Right forelimb (tissue), 1 donor: ENCODE measurements around the gene PGF.
"Not testable (repeated sequence)": the region's sequence is repeated elsewhere in the genome, so short reads cannot be mapped to it uniquely, and the experiment has no call there.

ENCODE experiments used
- DNase-seq: peaks from one replicate; pipeline ENCODE4 v3.0.0-alpha.2; 2018

The PGF gene

DNA sequence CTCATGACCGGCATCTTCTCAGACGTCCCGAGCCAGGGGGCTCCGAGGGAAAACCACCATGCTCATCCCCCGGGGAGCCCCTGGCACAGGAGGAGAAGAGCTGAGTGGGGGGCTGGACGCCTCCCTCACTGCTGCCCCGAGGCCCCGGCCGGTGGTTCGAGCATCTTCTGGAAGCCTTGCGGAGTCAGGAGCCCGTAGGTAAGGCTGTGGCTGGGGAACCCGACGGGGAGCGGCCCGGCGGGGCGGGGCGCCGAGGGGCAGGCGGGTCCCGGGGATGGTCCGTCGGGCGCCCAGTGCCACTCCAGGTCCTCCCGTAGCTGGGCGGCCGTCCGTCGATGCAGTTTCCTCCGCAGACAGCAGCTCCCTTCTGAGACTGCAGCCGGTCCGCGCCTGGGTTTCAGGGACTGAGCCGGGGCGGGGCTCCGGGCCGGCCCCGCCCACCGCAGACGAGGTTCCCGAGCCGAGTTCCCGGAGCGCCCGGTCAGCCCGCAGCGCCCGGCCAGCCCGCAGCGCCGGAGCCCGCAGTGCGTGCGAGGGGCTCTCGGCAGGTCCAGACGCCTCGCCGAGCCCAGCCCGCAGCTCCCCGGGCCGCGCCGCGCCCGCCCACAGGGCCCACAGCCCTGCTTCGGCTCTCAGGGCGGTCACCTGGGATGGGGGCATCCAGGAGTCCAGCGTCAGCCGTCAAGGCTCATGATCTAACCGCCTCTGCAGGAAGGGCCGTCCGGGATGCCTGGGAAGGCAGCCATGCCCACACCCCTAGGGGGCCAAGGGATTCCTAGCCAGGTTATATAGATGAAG is at the start of gene PGF:
Gene PGF (minus strand): TSS at position 369 of the 798 bp plus-strand sequence. CDS start 355 bp downstream, at position 14.
- DNase-seq: peak; percentile 71

DNA sequence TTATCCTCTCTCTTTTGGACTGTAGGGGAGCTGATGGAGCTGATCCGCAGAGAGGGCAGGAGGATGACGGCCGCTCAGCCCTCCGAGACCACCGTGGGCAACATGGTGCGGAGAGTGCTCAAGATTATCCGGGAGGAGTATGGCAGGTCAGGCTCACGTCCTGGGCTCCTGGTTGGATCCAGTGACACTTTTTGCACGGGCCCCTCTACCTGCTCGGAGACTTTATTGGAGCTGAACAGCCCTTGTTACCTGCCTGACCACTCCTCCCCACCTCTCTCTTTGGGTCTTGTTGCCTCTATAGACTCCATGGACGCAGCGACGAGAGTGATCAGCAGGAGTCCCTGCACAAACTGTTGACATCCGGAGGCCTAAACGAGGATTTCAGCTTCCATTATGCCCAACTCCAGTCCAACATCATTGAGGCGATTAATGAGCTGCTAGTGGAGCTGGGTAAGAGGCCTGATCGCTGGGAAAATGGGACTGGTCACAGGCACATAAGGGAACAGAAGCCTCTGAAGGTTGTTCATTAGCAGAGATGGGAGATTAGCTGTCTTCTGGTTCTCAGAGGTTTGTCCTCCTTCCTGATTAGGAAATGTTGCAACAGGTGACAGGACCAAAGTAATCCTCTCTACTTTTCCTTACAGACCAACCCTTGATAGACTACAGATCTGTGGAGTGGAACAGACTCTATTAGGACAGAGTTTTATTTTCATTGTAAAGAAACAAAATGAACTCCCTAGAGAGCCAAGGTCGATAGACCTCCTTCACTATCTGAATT is 48.0 kb upstream of the PGF start:
- no peak for DNase-seq

DNA sequence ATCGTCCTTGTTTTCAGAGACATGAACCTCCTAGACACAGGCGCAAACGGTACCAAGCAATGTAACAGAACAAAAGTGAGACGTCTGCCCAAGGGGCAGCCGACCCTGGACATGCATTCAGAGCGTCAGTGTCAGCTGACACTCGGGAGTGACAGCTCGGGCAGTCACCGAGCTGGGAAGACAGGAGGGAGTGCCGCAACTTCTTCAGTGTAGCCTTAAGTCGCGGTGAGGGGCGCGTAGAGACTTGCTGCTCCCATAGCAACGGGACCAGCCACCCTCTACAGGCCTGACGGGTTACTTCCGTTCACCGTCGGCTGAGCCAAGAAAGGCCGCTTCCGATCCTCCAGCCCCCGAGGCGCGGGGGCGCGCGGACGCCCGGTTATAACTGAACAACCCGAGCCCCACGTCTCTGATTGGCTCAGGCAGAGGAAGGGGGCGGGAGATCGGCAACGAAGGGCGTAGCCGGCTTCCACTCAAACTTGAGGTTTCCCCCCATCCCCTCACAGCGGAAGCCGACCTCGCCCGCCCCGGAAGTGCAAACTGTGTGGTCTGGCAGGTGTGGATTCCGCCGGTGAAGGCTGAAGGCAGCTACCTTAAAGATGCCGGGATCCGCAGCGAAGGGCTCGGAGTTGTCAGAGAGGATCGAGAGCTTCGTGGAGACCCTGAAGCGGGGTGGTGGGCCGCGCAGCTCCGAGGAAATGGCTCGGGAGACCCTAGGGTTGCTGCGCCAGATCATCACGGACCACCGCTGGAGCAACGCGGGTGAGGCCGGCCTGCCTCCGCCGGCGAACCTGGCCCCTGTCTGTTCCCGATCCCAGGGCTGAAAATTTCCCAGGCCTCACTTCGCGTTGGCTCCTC is 47.2 kb upstream of the PGF start, which contains the start of gene EIF2B2:
Gene EIF2B2 (plus strand): TSS at position 530 of the 858 bp plus-strand sequence. CDS start 70 bp downstream, at position 600.
- peak; percentile 98 for DNase-seq

DNA sequence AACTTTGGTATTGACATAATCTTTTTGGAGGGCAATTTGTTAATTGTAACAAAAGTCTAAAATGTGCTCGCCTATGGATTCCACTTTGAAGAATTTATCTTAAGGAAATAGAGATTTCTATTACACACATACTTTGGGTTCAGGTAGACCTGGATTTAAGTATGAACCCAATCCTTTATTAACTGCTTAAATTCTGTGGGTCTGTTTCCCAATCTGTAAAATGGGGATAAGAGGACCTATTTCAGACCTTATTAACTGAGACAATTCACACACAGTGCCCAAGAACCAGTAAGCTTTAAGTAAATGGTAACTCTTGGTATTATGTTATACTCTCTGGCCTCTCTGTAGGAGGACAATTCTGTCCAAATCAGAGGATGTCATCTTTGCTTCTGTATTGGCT is 46.5 kb upstream of the PGF start:
- no peak for DNase-seq

DNA sequence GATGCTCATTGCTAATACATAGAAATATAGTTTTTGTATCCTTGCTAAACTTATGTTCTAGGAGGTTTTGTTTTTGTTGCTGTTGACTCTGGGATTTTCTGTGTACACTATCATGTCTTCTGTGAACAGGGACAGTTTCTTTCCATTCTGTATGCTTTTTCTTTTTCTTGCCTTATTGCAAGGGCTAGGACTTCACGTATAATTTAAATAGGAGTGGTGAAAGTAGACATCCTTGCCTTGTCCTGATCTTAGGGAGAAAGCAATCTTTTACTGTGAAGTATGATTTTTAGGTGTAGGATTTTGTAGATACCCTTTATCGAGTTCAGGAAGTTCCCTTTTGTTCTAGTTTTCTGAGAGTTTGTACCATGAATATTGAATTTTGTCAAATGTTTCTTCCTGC is 45.9 kb upstream of the PGF start:
- no peak for DNase-seq

DNA sequence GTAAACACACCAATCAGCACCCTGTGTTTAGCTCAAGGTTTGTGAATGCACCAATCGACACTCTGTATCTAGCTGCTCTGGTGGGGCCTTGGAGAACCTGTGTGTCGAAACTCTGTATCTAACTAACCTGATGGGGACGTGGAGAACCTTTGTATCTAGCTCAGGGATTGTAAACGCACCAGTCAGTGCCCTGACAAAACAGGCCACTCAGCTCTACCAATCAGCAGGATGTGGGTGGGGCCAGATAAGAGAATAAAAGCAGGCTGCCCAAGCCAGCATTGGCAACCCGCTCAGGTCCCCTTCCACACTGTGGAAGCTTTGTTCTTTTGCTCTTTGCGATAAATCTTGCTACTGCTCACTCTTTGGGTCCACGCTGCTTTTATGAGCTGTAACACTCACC is 40.4 kb upstream of the PGF start:
- not testable (repeated sequence) for DNase-seq

DNA sequence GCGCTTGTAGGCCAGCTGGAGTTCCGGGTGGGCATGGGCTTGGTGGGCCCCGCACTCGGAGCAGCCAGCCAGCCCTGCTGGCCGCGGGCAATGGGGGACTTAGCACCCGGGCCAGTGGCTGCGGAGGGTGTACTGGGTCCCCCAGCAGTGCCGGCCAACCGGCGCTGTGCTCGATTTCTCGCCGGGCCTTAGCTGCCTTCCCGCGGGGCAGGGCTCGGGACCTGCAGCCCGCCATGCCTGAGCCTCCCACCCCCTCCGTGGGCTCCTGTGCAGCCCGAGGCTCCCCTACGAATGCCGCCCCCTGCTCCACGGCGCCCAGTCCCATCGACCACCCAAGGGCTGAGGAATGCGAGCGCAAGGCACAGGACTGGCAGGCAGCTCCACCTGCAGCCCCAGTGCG is 38.8 kb upstream of the PGF start:
- DNase-seq: not testable (repeated sequence)

DNA sequence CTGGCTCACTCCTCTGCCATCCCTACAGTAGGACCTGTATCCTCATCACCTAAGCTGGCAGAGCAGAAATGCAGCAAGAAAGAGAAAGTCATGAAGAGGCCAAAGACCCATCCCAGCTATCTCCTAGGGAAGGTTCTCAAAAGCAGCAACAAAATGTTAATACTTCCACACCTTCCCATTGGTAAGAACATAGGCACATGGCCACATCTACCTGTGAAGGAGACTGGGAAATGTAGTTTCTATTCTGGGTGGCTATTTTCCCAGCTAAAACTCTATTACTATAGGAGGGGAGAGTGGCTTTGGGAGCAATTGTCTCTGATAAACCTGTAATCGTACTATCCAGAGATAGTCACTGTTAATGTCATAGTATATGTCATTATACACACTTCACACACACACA is 33.6 kb upstream of the PGF start:
- no peak for DNase-seq

DNA sequence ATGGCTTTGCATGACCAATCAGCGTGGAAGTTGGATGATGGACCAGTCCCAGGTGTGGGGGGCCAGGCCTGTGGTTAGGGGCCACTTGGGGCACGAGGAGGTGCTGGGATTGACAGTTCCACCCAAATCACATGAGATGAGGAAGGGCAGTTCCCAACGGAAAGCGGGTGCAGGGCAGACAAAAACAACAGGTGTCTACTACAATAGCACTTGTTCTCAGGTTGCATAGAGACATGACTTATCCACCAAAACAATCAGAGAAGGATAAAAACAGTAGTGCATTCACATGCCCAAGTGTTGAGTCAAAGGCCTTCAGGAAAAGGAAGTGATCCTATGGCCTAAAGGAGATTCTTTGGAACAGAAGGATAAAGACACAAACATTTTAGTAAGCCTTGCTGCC is 32.7 kb upstream of the PGF start:
- no peak for DNase-seq

DNA sequence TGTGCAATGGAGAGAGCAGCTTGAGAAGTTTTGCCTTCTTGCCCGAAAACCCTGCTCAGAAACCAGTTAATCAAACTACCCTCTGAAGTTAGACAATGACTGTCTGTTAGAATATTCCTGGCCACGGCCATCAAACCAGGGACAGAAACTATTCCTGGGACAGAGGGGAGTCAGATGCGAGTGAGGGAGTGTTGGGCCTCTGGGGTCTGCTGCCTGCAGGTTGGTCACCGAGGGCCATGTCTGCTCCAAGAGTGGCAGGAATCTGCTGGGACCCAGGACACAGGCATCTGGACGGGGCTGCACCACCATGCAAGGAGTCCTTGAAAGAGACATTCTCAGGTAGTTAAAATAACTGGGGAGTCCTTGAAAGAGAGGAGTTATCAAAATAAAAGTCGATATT is 30.4 kb upstream of the PGF start:
- no peak for DNase-seq

DNA sequence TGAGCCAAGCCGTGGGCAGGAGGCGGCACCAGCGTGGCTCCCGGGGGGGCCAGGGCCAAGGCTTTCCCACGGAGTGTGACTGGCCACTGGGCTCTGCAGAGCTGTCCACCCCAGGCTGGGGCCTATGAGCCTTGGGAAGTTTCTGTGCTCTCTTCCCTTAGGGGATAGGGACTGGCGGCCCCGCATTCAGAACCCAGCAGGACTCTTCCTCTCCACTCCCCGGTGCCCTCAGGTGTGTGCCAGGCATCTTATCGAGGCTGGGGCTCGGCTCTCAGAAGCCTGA is 29.6 kb upstream of the PGF start:
- no peak for DNase-seq

DNA sequence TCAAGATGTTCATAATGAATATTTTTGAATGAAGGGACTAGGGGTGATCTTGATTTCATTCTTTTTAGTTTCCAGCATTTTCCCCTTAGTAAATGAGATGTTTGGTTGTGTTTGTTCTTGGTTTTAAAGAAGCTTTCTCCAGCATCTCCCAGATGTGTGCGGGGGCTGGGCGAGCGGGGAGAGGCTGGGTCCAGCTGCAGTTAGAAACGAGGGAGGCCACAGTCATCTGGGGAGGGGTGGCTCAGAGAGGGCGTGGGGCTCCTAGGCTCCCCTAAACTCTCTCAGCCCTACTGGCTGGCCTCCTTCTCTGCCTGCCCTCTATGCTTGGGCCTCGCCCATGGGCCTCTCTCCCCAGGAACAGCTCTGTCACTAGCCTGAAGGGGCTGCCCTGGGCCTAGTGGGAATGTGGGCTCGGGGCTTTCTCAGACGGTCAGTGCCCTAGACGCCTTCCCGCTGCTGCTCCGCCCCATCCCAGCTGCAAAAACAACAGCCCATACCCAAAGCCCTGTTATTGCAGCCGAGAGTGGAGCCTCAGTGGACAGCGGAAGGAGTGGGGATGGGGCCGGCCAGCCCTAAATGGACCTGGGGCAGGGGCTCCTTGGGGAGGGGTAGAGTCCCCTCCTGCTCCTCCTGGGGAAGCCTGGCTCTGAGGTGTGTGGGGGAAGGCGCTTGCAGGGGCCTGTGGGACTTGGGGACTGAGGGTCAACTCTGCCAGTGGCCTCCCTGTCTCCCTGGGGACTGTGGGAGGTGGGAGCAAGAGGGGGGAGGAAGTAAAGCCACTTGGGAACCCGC is 29.0 kb upstream of the PGF start:
- DNase-seq: no peak

DNA sequence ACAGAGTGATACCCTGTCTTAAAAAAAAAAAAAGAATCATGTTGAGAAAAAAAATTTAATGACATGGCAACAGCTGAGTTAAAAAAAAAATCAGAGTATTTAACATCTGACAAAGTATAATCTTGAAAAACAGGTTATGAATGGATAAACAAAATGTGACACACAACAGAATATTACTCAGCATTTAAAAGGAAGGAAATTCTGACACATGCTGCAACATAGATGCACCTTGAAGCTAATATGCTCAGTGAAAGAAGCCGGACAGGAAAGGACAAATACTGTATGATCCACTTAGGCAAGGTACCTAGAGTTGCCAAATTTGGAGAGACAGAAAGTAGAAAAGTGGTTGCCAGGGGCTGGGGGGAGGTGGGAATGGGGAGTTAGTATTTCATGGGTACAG is 27.9 kb upstream of the PGF start:
- no peak for DNase-seq

DNA sequence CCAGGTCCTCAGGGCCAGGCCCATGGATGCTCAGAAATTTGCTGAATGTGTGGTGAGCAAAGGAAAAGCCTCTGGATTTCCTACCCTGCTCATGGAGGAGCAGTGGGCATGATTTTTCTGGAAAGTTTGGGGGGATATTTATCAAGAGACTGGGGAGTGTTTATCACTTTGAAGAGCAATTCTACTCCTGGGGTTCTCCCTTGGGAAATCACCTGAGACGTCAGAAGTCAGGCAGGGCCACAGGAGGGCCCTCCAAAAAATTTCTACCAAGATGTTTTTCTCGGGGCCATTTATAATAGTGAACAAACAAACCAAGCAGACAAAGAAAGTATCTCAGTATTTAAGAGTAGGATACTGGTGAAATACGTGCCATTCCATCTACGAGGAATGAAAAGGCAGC is 27.3 kb upstream of the PGF start:
- no peak for DNase-seq

DNA sequence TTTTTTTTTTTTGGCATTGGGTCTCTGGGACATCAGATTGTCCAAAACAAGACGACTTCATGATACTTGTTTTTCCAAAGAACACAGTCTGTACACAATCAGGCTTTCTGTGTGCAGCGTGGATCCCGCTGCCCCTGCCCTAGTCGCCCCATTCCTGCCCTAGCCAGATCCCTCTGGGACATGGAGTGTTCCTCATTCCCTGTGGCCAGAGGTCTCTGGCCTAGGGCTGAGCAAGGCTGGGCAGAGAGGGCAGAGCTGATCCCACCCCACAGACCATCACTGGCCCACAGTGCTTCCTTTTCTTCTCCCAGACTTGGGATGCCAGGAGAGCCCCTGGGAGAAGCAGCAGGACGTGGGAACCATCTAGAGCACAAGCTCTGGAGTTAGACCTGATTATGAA is 26.4 kb upstream of the PGF start:
- DNase-seq: no peak

DNA sequence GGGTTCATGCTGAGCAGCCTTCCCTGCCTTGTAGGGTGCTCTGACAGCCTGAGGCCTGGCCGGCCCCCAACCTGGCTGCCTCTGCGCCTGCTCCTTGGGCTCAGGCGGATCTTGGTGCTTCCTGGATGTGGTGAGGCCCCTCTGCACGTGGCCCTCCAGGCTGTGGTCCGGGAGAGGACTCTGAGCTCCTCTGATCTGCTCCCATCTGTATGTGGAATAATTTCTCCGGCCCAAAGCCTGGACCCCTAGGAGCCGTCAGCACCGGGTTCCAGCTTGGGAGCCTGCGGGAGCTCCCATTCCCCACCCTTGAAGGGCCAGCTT is 26.0 kb upstream of the PGF start:
- DNase-seq: no peak

DNA sequence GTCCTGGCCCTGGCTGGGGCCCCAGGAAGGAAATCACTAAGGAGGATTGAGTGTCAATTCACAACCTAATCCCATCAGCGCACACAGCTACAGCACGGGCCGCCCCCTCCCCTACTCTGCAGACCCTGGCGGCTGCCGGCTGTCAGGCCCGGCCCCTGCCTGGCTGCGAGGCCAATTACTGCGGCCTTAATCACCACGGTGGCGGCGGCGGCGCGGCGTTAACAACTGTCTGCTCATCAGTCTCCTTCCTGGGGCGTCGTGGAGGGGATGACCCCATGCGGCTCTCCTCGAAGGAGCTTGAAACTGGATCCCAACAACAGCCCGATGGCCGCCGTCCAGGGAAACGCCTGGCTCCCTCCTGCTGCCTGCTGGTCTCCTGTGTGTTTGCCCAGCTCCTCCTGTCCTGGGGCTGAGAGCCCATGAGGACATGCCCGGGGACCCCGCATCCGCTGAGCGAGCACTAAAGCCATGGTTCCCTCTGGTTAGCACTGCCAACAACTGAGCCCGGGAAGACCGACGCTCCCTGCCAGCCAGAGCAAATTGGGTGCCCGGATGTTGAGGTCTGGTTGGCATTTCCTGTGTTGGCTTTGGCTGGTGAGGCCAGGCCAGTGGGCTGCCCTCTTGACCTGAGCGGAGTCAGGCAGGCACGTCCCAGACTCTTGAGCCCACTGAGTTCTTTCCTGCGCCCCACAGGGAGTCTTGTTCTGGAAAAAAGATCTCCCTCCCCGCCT is 25.5 kb upstream of the PGF start:
- DNase-seq: peak; percentile 77

DNA sequence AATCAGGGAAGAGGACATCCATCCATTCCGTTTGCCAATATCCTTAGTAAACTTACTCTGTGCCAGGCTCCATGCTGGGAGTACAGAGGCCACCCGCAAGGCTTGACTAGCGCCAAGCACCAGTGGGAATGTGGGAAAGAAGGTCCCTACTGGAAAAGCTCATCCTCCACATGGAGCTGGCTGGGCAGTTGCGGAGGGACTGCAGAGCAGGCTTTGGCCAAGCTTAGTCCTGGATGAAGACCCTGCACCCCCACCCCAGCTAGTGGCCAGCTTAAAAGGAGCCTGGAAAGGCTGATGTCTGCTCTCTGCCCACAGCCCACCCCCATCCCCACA is 25.0 kb upstream of the PGF start:
- DNase-seq: no peak

DNA sequence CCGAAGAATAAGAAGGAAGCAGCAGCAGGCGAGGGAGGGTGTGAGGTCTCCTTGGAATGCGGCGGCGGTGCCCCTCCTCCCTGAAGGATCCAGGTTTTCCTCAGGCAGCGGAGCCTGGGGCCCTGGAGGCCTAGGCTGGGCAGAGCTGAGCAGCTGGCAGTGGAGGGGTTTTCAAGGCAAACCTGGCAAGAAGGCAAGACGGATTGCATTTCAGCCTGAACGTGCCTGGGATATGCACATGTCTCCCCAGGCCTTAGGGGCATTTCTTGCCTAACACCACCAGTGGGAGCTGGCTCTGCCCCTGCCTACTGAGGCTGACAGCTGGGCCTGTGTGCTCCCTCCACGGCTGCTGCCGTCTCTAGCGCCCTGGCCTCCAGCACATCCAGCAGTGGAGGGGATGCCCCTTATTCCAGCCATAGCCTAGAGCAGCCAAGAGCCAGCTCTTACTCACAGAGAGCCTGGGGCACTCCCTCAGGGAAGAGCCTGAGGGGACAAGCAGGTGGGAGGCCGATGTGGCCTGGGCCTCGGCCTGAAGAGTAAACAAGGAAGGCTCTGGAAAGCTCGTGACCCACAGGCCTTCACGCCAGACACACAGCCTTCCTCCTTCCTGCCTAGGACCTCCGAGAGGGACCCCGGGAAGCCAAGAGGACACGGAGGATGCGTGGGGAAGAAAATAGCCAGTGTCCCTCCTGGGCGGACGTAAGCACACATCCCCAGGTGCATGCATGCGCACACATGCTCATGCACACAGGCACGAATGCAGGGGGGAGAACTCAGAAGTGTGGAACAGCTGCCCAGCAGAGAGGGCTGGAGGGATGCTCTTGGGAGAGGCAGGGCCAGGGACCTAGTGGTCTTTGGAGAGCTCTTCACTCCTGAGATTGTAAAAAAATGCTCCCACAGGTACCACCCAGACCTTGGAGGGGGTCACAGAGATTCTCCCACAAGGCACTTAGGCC is 24.3 kb upstream of the PGF start:
- peak; percentile 79 for DNase-seq

DNA sequence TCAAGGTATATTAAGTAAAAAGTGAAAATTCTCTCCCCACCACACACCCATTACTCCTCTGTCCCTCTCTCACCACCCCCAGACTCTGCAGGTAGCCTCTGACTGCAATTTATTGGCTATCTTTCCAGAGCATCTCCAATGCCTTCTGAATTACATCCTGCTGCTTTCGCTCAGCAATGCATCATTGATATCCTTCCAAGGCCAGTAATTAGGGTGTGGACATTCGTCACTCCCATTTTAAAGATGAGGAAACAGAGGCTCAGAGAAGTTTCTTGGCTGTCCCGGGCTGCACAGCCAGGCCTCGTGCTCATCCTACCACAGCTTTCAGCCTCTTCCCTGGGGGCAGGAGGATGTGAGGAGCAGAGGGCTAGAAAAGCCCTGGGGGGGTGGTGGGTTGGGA is 23.6 kb upstream of the PGF start:
- no peak for DNase-seq

DNA sequence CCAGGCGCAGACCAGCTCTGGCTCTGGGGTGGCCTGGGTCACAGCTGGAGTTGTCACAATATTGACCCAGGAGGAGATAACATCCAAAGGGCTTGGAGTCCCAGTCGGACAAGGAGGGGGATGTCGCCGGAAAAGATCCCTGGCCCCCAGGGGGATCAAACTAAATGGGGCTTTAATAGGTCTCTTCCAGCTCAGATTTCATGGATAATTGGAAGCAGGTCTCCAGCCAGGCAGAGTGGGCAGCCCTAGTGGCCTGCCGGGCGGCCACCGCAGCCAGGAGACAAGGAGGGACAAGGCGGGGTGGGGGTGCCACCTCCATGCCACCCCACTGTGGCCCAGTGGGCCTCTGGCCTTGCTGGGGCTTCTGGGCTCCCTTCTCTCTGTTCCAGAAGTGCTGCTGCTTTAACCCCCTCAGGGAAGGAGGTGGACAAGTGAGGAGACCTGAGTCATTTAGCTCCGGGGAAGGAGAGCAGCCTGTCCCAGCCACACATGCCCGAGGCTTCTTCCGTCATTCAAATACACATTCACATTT is 23.1 kb upstream of the PGF start:
- no peak for DNase-seq
